Endothelial cell (in vitro differentiated cells): Measurements from ENCODE around the gene AKAP8L. TPM values are rescaled to one million over a fixed set of nuclear protein-coding genes. Genes with fewer than 3 reads are reported as not detected.
A peak's percentile ranks its signal among the peaks of the same experiment; 100 is the strongest.

Experiments
- DNase-seq: peaks from one replicate; pipeline ENCODE4 v3.0.0; 2021; ENCODE audit warnings: low spot score
- H3K27ac Mint-ChIP-seq: one replicate; pipeline ENCODE4 v1.8.0; 2021; ENCODE audit warnings: mixed read lengths, inconsistent platforms; ENCODE audit not compliant: unreplicated experiment
- H3K27me3 Mint-ChIP-seq: one replicate; pipeline ENCODE4 v1.8.0; 2021; ENCODE audit warnings: mild to moderate bottlenecking, moderate library complexity, mixed read lengths, inconsistent platforms; ENCODE audit not compliant: unreplicated experiment
- H3K36me3 Mint-ChIP-seq: one replicate; pipeline ENCODE4 v1.8.0; 2021; ENCODE audit warnings: mild to moderate bottlenecking, low read depth, mixed read lengths, inconsistent platforms; ENCODE audit not compliant: unreplicated experiment
- H3K4me1 Mint-ChIP-seq: one replicate; pipeline ENCODE4 v1.8.0; 2021; ENCODE audit warnings: mild to moderate bottlenecking, mixed read lengths, inconsistent platforms; ENCODE audit not compliant: unreplicated experiment
- H3K4me3 Mint-ChIP-seq: one replicate; pipeline ENCODE4 v1.8.0; 2021; ENCODE audit warnings: mild to moderate bottlenecking, mixed read lengths, inconsistent platforms; ENCODE audit not compliant: unreplicated experiment
- H3K9me3 Mint-ChIP-seq: one replicate; pipeline ENCODE4 v1.8.0; 2021; ENCODE audit warnings: mixed read lengths, inconsistent platforms; ENCODE audit not compliant: unreplicated experiment
- CTCF ChIP-seq: fragments of 200-600 bp; sonication (generic); IDR thresholded peaks from one replicate; pipeline ENCODE4 v1.5.0; 2021; ENCODE audit warnings: antibody characterized with exemption; ENCODE audit not compliant: unreplicated experiment
- total RNA-seq: library from RNA; stranded (reverse); fragmentation: NEBNext Ultra II Directional; extraction: Animal tissue kit (Norgen Biotek cat#: 25700); gene quantifications from one replicate; pipeline ENCODE4 v1.2.1, GENCODE V29; 2021; ENCODE audit not compliant: unreplicated experiment

AKAP8L gene
- total RNA-seq, 1 donor from 2014 or later, result 160 TPM

GRCh38 chr19:15426485-15427349 is 7.9 kb upstream of the AKAP8L start:
- Mint-ChIP-seq H3K27me3 (peaks cover 30% of the 10 kb centered on the region), H3K27ac (peak overlapping the region; percentile 94), H3K4me3 (peak overlapping the region; percentile 88), H3K36me3 (peaks cover 54% of the 10 kb centered on the region), H3K9me3 (no peaks in the 10 kb centered on the region), H3K4me1 (peaks cover 22% of the 10 kb centered on the region)
- no peak for DNase-seq
- no peak for TF ChIP-seq CTCF

GRCh38 chr19:15425321-15425950 is 6.6 kb upstream of the AKAP8L start:
- TF ChIP-seq CTCF, result no peak
- DNase-seq, result no peak
- Mint-ChIP-seq H3K27ac (no peak overlapping the region), H3K36me3 (peaks cover 46% of the 10 kb centered on the region), H3K4me1 (peaks cover 13% of the 10 kb centered on the region), H3K9me3 (no peaks in the 10 kb centered on the region), H3K27me3 (peaks cover 26% of the 10 kb centered on the region), H3K4me3 (no peak overlapping the region)

GRCh38 chr19:15424692-15425272 is 6.0 kb upstream of the AKAP8L start:
- Mint-ChIP-seq H3K27me3 (peaks cover 22% of the 10 kb centered on the region), H3K4me1 (peaks cover 12% of the 10 kb centered on the region), H3K9me3 (no peaks in the 10 kb centered on the region), H3K36me3 (peaks cover 42% of the 10 kb centered on the region), H3K27ac (no peak overlapping the region), H3K4me3 (no peak overlapping the region)
- no peak for TF ChIP-seq CTCF
- no peak for DNase-seq

GRCh38 chr19:15424121-15424520 is 5.3 kb upstream of the AKAP8L start:
- Mint-ChIP-seq H3K9me3 (no peaks in the 10 kb centered on the region), H3K4me1 (peaks cover 11% of the 10 kb centered on the region), H3K27ac (no peak overlapping the region), H3K27me3 (peaks cover 22% of the 10 kb centered on the region), H3K4me3 (no peak overlapping the region), H3K36me3 (peaks cover 41% of the 10 kb centered on the region)
- no peak for TF ChIP-seq CTCF
- DNase-seq, result no peak
